Stimulated activated CD8-positive, alpha-beta memory T cell treated with anti-CD3 and anti-CD28 coated beads, Interleukin-4, amount 100 ng/mL, for 48 hours (primary cell): ENCODE measurements around the gene LHX2.

Experiments used
- DNase-seq: peaks from one replicate; pipeline ENCODE4 v3.0.0-alpha.2; 2020

The LHX2 gene

DNA sequence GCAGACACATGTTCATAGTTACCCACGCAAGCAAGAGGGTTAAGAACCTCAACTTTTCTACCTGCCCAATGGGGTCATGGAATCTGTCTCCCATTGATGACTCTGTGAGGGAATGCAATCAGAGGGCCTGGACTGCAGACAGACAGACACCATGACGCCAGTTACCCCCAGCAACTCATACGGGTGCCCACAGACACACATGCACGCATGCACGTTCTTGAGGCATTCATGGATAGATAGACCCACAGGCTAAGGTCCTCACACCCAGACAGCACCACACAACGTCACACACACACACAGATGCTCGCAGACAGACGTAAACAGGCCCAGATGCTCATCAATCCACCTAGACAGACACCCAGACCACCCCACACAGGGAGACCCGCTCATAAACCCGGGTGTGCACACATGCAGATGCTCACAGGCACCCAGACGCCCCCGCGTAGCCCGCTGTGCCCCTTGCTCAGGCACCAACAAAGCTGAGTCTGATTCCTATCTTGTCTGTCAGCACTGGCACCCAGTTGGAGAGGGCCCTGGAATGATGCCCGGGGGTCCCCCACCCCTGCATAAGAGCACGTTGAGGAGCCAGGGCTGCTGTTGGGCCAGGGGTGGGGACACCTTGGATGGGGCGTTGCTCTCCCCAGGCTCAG lies 23.6 kb downstream of the LHX2 start:
- no peak for DNase-seq

DNA sequence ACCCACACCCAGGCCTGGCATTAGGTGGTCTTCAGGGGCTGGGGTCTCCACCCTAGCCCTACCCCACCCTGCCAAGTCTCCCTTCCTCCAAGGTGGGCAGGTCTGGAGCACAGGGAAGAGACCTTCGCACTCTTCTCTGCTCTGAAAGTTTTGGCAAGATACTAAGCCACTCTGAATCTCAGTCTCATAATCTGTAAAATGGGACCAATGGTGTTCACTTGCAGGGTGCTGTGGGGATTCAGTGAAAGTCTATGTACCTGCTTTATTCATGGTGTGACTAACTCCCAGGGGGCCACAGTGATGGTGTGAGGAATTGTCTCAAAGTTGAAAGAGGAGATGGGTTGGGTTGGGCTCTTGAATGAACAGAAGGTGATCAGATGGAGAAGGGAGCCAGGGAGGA lies 25.0 kb downstream of the LHX2 start:
- DNase-seq: no peak

DNA sequence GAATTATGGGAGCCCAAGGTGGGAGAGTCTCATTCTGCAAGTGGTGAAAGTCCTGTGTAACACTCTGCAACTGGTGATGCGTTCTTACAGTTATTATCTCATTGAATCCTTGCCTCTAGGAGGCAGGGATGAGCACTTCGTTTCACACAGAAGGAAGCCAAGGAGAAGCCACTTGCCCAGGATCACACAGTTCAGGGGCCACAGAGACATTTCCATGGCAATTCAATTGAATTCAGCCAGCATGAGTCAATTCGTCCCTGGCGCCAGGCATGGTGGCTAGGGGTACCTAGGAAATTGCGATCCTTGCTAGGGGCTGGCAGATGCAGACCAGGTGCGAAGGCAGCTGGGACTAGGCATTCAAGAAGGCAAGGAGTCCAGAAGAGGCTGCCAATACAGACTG lies 26.2 kb downstream of the LHX2 start:
- DNase-seq: no peak

DNA sequence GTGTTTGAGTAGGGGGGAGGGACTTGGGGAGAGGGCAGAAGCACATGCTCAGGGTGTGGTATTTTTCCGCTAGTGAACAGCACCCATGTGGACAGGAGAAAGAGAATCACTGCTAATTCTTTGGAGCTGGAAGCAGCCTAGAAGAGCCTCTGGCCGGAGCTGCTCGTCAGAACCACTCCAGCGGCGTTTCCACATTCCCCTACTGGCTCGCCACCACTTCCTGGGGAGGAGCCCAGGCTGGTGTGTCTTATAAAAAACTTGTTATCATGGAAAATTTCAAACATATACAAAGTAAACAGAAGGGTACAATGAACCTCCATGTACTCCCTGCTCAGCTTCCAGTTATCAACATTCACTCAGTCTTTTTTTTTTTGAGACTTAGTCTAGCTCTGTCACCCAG lies 26.7 kb downstream of the LHX2 start:
- DNase-seq: no peak

DNA sequence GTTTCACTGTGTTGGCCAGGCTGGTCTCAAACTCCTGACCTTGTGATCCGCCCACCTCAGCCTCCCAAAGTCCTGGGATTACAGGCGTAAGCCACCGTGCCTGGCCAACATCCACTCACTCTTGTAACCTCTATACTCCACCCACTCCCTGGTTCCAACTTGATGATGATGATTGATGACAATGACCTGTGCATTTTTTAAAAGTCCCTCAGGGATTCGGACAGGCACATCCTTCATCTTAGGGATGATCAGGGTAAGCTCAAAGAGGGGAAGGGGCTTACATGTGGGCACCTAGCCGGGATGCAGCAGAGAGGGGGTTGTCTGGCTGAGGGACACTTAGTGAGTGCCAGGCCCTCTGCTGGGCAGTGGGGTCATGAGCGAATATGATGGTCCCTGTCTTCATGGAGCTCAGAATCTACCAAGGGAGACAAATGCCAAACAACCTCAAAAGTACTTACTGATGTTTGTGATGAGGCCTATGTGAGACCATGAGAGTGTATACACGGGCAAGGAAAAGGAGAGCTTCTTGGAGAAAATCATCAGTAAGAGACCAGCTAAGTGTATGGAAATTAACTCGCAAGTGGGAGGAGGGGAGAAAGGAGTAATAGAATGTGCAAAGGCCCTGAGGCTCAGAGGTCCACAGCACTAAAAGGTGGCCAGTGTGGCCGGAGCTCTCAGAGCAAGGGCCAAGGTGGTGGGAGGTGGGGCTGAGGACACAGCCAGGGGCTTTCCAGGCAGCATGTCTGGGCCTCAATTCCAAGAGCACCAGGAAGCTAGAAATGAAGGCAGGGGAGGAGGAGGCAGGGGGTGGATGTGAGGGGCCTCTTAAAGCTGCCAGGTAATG lies 27.4 kb downstream of the LHX2 start:
- no peak for DNase-seq

DNA sequence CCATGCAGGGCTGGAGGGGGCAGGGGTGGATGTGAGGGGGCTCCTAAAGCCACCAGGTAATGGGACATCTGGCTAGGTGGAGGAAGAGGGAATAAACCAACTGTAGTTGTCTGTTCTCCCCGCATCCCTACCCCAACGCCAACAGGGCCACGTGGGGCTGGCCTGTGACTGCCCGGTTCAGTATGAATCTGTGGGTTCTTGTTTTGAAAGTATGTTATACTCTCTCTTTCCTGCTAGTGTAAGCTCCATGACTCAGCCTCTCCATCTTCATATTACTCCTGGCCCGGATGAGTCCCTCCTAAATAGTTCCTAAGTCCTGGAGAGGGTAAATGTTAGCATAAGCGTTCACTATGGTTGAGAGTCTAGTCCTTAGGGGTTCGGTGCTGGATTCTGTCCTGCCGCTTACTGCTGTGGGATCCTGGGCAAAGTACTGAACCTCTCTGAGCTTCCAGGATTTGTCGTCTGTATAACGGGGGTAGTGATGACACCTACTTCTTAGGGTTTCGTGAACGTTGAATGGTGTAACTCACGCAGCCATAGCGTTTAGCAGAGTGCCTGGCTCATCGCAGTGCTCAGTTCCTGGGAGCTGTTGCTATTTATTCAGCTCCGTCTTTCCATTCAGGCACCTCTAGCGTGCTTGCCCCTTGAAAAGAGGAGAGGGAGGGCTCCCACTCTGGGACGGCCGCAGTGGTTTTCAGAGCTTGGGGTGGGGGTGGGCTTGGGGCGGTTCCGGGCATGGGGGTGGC lies 28.8 kb downstream of the LHX2 start:
- no peak for DNase-seq

DNA sequence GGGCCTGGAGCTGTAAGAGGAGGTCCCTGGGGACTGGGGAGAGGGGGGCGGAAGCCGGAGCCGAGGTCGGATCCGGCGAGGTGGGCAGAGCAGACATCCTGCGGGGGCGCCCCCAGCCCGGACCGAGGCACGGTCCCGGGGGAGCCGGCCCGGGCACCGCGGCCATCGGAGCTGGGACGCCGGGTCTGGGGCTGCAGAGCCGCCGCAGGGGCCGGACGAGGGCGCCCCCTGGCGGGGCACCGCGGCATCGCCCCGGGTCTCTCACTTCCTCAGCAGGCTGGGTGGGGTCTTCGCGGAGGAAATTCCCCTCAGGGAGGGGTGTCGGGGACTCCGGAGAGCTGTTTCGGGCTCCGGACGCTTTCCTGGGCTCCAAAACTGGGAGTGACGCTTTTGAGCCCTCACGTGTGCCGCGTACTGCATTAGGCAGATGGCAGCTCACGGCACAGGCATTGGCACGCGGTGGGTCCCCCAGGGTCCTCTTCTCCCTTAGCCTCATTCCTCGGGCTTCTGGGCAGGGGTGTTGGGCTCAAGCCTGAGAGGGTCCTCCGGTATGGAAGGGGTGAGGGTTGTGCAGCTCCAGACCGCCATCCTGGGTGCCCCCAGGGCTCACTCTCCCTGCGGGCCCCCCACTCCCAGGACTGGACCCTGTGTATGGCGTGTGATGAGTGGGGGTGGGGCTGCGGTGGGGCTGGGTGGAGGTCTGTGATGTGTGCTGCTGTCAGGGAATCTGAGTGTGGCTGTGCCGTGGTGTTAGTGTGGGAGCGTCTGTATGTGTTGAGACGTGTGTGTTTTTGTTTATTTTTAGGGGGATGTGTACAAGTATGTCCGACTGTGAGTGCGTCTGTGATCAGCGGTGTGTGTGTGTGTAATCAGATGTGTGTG lies 29.6 kb downstream of the LHX2 start:
- peak; percentile 71 for DNase-seq

DNA sequence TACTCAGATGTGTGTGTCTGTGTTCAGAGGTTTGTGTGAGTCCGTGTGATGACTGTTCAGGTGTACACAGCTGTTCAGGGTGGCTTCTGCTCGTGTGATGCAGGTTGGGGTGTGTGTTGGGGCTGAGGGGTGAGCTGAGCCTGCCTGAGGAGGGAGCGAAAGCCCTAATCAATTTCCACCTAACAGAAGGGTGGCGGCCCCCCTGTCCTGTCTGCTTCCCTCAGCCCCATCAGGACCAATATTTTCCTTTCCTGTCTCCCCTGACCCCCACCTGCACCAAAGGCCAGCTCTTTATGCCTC lies 30.2 kb downstream of the LHX2 start:
- no peak for DNase-seq

DNA sequence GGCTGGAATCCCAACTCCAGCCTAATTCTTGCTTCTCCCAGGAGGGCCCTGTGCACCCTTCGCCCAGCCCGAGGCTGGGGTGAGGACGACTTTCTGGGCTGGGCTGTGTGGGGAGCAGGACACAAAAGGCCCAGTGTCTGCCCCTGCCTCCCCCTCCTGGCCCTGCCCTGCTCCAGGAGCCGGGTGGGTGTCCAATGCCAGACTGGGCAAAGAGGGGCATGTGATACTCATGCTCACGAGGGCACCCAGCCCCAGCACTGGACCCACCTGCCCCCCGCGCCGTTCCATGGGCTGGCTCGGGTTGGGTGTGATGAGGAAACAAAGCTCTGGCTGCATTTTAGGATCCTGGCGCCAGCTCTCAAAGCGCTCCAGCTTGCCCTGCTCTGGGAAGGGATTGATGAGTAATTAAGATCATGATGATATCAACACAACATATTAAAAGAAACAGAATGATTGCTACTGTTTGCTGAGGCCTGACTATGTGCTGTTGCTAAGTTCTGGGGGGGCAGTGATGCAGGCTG lies 30.7 kb downstream of the LHX2 start:
- no peak for DNase-seq

DNA sequence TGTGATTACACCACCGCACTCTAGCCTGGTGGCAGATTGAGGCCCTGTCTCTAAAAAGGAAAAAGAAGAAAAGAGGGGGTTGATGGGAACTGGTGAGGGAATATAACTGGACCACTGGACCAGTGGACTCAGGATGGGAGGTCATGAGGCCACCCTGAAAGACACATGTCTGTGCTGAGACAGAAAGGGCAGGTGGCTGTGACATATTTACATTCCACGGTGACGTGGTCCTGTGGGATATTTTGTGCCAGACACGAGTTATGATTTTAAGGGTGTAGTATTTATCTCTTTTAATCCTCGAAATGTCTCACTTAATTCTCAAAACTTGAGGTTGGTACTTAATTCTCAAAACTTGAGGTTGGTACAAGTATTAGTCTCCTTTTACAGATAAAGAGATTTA lies 32.9 kb downstream of the LHX2 start:
- DNase-seq: no peak

DNA sequence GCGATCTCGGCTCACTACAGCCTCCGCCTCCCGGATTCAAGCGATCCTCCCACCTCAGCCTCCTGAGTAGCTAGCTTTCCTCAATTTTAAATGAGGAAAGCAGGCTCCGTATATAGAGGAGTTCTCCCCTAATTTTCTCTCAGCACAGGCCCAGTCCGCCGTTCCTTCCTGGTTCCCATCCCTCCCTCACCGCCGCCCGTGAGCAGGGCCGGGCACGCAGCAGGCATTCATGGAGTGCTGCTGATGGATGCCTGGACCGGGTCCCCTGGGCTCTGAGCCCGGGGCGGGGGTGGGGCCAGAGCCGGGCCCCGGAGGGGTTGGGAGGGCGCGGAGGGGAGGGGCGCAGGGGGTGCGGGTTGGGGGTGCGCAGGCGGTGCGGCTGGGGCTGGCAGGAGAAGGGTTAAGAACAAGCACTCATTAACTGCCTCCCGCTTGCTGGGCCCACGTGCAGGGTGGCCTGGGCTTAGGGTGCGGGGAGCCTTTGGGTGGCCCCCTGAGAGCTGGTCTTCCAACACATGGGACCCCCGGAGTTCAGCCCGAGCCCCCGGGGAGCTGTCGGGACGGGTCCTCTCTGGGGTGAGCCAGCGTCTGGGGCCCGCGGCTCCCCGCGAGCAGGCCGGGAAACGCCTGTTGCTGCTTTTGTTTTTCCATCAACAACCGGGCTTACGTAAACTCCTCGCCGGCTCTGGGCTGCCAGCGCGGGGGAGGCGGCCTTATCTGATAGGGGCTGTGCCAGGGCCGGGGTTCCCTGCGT lies 33.7 kb downstream of the LHX2 start:
- peak; percentile 37 for DNase-seq

DNA sequence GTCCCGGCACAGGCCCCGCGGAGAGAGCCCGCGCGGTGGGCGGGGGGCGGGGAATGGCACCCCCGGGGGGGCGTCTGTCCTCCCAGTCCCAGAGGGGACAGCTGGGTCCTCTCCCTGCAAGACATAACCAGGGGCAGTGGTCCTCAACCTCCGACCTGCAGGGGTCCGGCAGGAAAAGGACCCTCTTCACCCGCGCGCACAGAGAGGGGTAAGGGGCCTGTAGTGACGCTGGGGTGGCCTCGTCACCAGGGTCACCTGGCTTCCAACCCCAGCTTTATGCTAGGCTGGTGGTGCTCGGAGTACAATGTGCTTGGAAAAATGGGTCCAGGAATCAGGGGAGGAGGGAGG lies 34.2 kb downstream of the LHX2 start:
- no peak for DNase-seq

DNA sequence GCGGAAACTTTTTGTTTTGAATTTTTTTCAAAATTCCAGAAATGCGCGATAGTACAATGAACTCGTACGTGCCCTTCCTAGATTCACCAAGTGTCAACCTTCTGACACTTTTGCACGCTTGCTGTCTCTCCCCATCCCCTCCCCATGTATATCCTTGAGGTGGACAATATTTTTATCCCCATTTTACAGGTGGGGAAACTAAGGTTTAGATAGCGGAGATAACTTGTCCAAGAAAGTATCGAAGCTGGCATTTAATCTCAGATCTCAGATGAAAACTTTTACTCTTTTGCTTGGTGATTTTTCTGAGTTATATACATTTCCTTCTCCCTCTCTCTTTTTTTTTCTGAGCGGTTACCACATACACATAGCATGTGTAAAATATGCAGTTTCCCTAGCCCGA lies 34.6 kb downstream of the LHX2 start:
- DNase-seq: no peak

DNA sequence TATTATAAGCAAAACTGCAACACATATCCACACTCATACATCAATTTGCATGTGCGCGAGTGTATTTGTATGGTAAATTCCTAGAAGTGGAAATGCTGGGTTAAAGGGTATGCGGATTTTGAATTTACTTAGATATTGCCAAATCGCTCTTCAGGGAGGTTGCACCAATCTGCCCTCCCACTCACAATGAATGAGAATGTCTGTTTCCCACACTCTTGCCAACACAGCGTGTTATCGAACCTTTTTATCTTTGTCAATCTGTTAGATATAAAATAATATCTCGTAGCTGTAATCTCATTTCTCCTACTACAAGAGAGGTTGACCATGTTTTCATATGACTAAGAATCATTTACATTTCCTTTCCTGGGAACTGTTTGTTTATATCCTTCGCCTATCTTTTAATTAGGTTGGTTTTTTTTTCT lies 35.7 kb downstream of the LHX2 start:
- DNase-seq: no peak

DNA sequence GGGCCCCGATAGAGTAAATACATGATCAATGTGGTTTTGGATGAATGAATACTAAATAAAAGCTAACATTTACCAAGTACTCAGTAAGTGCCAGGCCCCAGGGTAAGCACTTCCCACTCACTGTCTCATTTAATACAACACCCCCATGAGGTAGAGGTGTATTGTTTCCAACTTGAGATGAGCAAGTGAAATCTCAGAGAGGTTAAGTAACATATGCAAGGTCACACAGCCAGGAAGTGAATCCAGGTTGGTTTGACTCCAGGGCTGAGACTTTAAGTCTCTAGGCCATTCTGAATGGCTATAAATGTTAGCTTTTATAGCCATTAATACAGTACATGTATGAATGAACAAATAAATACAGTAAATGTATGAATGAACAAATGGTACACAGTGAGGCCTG lies 39.4 kb downstream of the LHX2 start:
- no peak for DNase-seq

DNA sequence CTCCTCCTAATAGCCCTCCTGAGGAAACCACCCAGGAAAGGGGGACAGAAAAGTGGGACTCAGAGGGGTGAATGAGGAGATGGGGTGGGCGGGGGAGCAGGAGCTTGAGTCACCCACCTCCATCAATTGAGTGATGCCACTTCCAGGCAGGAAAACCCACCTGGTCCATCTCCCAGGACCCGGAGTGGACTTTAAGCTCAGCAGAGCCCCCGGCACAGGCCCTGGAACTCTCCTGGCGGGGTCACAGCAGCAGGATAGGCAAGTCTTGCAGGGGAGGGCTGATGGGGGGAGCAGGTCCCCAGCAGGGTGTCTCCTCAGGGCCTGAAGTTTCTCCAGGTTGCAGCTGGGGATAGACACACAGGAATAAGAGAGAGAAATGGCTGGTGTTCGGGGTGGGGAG lies 40.8 kb downstream of the LHX2 start:
- no peak for DNase-seq

DNA sequence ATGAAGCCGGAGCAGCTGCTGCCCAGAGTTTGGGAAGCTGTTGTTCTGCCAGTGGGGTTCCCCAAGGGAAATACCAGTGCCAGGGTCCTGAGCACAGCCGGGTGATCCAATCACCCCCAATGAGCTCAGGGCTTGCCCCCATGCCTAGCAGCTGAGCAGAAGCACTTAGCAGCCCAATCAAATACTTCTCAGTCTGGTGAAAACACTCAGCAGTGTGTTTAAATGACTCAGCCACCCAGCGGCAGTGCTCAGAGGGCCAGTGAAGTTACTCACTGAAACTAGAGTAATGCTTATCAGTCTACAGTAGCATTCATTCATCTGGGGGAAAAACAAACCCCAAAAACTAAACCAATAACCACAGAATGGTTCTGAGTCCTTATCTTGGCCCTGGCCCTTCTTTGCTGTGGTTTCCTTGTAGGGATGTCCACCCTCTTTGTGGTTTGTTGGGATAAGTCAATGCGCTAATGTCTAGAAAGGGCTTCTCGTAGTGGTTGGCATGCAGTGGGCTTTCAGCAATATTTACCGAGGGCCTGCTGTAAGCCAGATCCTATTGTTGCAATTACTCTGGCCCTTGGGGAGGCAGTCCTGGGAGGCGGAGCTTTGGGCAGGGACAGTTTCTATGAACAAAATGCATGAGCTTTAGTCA lies 43.1 kb downstream of the LHX2 start:
- peak; percentile 70 for DNase-seq

DNA sequence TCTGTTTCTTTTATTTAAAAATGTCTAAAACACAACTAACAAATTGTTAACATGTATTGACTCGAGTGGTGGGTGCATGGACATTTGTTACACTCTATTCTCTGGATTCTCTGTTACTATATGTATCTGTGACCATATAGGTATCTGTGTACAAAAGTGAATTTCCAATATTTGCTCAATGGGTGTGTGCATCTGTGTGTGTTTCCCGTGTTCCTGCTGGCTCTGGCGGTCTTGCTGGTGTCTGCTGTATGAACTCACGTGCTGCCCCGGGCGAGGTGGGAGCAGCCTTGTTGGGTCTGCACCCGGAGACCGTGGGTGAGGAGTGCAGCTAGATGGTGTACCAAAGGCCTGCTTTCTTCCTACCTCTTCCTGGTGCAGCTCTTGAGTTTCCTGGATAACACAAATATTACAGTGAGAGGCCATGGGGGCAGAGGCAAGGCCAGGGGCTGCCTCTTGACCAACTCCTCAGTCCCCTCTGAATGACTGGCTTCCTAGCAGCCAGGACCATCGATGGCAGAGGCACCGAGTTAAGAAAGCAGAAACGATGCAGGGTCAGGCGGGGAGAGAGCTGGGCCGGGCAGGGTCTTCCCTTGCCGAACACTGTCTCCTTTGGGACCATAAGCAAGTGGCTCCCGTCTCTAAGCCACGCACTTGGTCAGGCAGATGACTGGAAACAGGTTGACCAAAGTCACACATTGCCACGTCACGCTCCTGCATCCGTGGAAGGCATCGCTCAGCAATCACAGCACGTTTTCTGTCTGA lies 49.5 kb downstream of the LHX2 start:
- no peak for DNase-seq

DNA sequence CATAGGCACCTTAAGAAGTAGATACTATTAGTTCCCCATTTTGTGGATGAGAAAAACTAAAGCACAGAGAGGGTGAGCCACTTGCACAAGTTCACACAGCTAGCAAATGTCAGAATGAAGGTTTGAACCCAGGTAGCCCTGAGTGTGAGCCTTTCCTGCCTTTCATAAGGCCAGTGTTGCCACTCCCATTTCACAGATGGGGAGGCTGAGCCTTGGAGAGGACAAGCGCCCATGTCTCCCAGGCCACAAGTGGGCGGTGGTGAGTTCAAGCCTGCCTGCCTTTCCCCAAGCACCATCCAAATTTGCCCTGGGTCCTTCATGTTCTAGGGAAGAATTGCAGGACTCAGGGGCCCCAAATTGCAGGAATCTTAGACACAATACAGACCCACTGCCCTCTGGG lies 50.6 kb downstream of the LHX2 start:
- no peak for DNase-seq

DNA sequence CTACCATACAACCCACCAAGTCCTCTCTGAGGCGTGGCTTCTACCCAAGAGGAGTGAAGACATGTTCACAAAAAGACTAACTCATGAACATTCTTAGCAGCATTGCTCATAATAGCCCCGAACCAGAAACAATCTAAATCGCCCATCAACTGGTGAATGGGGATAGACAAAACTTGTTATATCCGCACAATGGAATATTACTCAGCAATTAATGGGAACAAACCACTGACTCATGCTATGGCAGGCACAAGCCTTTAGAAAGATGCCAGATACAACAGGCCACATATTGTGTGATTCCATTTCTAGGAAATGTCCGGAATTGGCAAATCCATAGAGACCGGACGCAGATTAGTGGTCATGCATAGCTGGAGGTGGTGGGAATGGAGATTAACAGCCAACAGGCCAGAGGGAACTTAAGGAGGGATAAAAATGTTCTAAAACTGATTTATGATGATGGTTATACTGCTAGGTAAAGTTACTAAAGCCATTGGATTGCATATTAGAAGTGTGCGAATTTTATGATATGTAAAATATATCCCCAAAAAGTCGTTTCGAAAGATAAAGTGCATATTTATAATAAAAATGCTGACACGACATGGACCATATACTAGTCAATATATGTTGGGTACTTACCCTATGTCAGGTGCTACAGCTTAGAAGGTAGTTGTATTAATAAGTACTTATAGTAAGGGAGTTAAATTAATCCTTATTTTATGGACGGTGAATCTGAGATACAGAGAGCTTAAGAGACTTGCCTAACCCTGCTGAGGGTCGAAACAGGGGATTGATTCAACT lies 55.4 kb downstream of the LHX2 start:
- no peak for DNase-seq
